Measurements from ENCODE around the gene TET2. TPM values are rescaled to one million over a fixed set of nuclear protein-coding genes. Genes with fewer than 3 reads are reported as not detected.

The TET2 gene
- total RNA-seq, 6 experiments from 2014 or later = 7.8 to 11.2 (median 9.9) TPM

GRCh38 chr4:105280338-105281123 is 133.9 kb downstream of the TET2 start:
- peaks cover 13% of the 10 kb centered on the region for H3K36me3 Mint-ChIP-seq (ENCODE audit: low read depth)
- H3K4me3 Mint-ChIP-seq = no peak overlapping the region
- DNase-seq = peak; percentile 84
- H3K9me3 Mint-ChIP-seq = no peaks in the 10 kb centered on the region
- no peaks in the 10 kb centered on the region for H3K27me3 Mint-ChIP-seq (ENCODE audit: insufficient read depth)
- H3K27ac Mint-ChIP-seq = peak overlapping the region; percentile 50
- H3K4me1 Mint-ChIP-seq (ENCODE audit: low read depth) = peaks cover 26% of the 10 kb centered on the region
- TF ChIP-seq CTCF (IDR thresholded peaks at IDR 0.05) = no peak

GRCh38 chr4:105281124-105281415 is 134.4 kb downstream of the TET2 start:
- TF ChIP-seq CTCF (IDR thresholded peaks at IDR 0.05) = no peak
- Mint-ChIP-seq H3K9me3 (no peaks in the 10 kb centered on the region), H3K27ac (no peak overlapping the region), H3K4me1 (ENCODE audit: low read depth) (peaks cover 26% of the 10 kb centered on the region), H3K4me3 (no peak overlapping the region), H3K36me3 (ENCODE audit: low read depth) (peaks cover 9% of the 10 kb centered on the region), H3K27me3 (ENCODE audit: insufficient read depth) (no peaks in the 10 kb centered on the region)
- DNase-seq = no peak

- Mint-ChIP-seq H3K36me3 (ENCODE audit: low read depth) (no peaks in the 10 kb centered on the region; the same call in 1 of the 2 replicates), H3K27me3 (ENCODE audit: insufficient read depth) (no peaks in the 10 kb centered on the region), H3K4me3 (no peak overlapping the region), H3K9me3 (no peaks in the 10 kb centered on the region), H3K4me1 (ENCODE audit: low read depth) (peaks cover 26% of the 10 kb centered on the region), H3K27ac (no peak overlapping the region)
- TF ChIP-seq CTCF (IDR thresholded peaks at IDR 0.05) = no peak
- no peak for DNase-seq
These were observed 135.8 kb downstream of the TET2 start for GRCh38 chr4:105282489-105282888.

GRCh38 chr4:105283501-105283900 is 136.8 kb downstream of the TET2 start:
- peak; percentile 17 for DNase-seq
- Mint-ChIP-seq H3K4me1 (ENCODE audit: low read depth) (peaks cover 26% of the 10 kb centered on the region), H3K4me3 (no peak overlapping the region), H3K27ac (no peak overlapping the region), H3K9me3 (peaks cover 2% of the 10 kb centered on the region; the same call in 1 of the 2 replicates), H3K36me3 (ENCODE audit: low read depth) (peaks cover under 1% of the 10 kb centered on the region; the same call in 1 of the 2 replicates), H3K27me3 (ENCODE audit: insufficient read depth) (no peaks in the 10 kb centered on the region)
- TF ChIP-seq CTCF (IDR thresholded peaks at IDR 0.05) = no peak

GRCh38 chr4:105288121-105288520 is 141.4 kb downstream of the TET2 start:
- H3K4me1 Mint-ChIP-seq (ENCODE audit: low read depth) = peaks cover 8% of the 10 kb centered on the region
- no peak overlapping the region for H3K4me3 Mint-ChIP-seq
- no peak for DNase-seq
- H3K27ac Mint-ChIP-seq = no peak overlapping the region
- H3K9me3 Mint-ChIP-seq = peaks cover 7% of the 10 kb centered on the region; the same call in 1 of the 2 replicates
- H3K27me3 Mint-ChIP-seq (ENCODE audit: insufficient read depth) = no peaks in the 10 kb centered on the region
- TF ChIP-seq CTCF (IDR thresholded peaks at IDR 0.05) = no peak
- peaks cover 5% of the 10 kb centered on the region; the same call in 1 of the 2 replicates for H3K36me3 Mint-ChIP-seq (ENCODE audit: low read depth)
